ENCODE measurements around the gene CYB5D1.

CYB5D1 gene

DNA sequence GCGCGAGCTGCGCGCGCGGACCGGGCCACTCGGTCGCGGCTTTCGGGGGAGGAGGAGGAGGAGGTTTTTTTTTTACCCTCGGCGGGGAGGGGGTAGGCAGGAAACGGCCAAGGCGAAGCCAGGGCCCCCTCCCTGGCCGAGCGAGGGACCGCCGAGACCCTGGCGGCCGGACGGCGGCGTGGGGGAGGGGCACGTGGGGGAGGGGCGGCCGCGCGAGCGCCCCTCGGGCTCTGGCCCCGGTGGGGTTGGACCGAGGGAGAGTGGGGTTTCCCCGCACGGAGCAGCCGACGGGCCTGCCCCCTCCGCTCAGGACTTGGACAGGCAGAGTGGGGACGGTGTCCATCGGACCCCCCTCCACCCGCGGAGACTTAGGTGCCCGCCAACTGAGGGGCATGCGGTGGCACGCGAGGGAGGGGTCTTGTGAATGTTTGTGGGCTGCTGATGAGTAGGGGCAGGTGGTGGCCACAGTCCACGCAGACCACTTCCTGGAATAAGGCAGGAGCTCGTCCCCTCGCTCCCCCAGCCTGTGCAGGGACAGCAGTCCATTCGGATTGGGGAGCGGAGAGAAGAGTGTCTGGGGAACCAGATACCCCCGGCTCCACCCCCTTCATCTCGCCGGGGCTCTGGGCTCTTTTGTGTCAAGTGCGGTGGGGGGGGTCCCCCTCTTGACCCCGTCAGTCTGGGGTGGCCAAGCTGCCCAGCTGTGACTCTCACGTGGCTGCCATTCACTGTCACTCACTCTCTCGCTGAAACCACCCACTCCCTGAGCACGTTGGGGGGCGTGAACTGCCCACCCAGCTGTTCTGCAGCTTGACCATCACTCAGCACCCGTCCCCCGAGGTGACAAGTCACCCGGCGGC is 27.8 kb downstream of the CYB5D1 start:
- peak; percentile 51 for DNase-seq (ENCODE audit: low spot score)

- DNase-seq (ENCODE audit: low spot score), result peak; percentile 27
These were observed 28.6 kb downstream of the CYB5D1 start for GRCh38 chr17:7886227-7887037.

DNA sequence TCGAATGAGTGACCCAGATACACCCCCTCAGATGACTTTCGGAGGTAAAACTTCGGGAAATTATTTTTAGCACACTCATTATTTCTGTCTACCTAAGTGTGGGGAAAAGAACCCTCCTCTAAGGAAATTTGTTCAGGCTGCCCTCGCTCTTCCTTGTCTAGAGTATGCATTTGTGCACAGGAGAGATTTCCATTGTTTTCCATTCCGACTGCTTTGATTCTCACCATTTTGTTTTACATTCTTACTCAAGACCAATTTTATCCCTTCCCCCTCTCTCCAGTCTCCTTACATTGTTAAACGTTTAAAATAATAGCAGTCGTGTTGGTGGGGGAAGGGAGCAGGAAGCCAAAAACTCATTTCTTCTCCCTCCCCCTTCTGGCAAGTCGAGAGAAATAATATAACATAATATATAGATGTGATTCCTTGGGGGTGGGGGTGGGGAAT is 29.3 kb downstream of the CYB5D1 start:
- DNase-seq (ENCODE audit: low spot score), result no peak

- DNase-seq (ENCODE audit: low spot score), result peak; percentile 96
These were observed 29.8 kb downstream of the CYB5D1 start for GRCh38 chr17:7887482-7888183.

GRCh38 chr17:7888184-7888920 is 30.5 kb downstream of the CYB5D1 start, which contains the start of gene CHD3:
Gene CHD3, plus strand, starts transcription at chr17:7888789. Its CDS starts 212 bp downstream, at chr17:7889001.
- no peak for DNase-seq (ENCODE audit: low spot score)

- DNase-seq (ENCODE audit: low spot score), result peak; percentile 94
These were observed 31.6 kb downstream of the CYB5D1 start for GRCh38 chr17:7889166-7889955.

GRCh38 chr17:7893187-7893880 is 35.5 kb downstream of the CYB5D1 start:
- no peak for DNase-seq (ENCODE audit: low spot score)

- DNase-seq (ENCODE audit: low spot score), result peak; percentile 1
These were observed 36.4 kb downstream of the CYB5D1 start for GRCh38 chr17:7894226-7894625.

- DNase-seq (ENCODE audit: low spot score), result peak; percentile 1
These were observed 37.1 kb downstream of the CYB5D1 start for GRCh38 chr17:7894866-7895265.

- no peak for DNase-seq (ENCODE audit: low spot score)
These were observed 39.3 kb downstream of the CYB5D1 start for GRCh38 chr17:7897090-7897489.

DNA sequence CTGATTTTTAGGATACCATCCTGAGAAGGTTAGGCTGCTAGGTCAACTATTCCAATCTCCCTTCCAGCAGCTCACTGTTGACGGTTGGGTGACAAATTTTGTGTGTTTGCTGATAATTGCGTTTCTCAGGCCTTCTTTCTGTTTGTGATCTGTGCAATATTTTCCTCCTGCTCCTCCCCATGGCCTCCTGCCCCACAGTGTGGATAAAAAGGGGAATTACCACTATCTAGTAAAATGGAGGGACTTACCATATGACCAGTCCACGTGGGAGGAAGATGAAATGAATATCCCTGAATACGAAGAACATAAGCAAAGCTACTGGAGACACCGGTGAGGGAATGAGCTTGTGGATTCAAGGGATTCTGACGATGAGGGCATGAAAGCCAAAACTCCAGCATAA is 40.0 kb downstream of the CYB5D1 start:
- peak; percentile 57 for DNase-seq (ENCODE audit: low spot score)

DNA sequence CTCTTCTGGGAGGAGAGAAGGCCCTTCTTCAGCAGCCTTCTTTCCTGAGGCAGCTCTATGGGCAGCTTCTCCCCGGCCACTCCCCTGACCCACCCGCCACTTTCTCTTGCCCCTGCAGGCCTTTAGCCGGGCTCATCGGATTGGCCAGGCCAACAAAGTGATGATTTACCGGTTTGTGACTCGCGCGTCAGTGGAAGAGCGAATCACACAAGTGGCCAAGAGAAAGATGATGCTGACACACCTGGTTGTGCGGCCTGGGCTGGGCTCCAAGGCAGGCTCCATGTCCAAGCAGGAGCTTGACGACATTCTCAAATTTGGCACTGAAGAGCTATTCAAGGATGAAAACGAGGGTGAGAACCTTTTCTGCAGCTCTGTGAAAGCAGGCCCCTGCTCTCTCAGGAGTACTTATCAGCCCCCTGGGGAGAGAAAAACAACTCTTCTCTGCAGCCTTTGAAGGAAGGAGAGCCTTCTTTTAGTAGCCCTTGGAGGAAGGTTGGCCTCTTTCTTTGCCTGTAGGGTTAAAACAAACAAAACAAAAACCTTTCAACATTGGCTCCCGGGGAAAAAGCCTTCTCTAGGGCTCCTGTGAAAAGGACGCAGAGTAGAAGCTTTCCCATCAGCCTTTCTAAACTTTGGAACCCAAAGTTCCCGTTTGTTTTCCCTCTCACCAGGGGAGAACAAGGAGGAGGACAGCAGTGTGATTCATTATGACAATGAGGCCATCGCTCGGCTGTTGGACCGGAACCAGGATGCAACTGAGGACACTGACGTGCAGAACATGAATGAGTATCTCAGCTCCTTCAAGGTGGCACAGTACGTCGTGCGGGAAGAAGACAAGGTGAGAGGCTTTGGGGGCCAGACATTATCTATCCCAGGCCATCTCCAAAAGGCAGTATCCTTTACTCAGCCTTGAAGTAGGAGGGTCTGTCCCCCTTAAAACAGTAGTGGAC is 45.6 kb downstream of the CYB5D1 start:
- no peak for DNase-seq (ENCODE audit: low spot score)

DNA sequence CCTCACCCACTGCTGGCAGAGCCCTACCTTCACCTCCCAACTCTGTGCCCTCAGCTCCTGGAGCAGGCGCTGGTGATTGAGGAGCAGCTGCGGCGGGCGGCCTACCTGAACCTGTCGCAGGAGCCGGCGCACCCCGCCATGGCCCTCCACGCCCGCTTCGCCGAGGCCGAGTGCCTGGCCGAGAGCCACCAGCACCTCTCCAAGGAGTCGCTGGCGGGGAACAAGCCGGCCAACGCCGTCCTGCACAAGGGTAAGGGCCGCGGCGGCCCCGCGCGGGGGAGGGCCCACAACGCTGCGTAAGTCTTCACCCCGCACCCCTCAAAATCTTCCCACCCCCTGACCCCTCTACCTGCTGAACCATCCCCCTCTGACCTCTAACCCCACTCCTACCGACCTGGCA is 51.3 kb downstream of the CYB5D1 start:
- DNase-seq (ENCODE audit: low spot score), result no peak

GRCh38 chr17:7910281-7910680 is 52.5 kb downstream of the CYB5D1 start:
- DNase-seq (ENCODE audit: low spot score), result no peak

GRCh38 chr17:7910711-7911110 is 52.9 kb downstream of the CYB5D1 start:
- no peak for DNase-seq (ENCODE audit: low spot score)

- DNase-seq (ENCODE audit: low spot score), result no peak
These were observed 53.3 kb downstream of the CYB5D1 start for GRCh38 chr17:7911116-7911515.

All from AG20443 (cell line).